ENCODE data around the gene PTPN23. TPM values are rescaled to one million over a fixed set of nuclear protein-coding genes. Genes with fewer than 3 reads are reported as not detected.

The PTPN23 gene
- total RNA-seq, 4 donors from 2014 or later = 14.0 to 61.0 (median 30.2) TPM

GRCh38 chr3:47380026-47380600 lies 708 bp upstream of the PTPN23 start:
- TF ChIP-seq, protein P1, sequence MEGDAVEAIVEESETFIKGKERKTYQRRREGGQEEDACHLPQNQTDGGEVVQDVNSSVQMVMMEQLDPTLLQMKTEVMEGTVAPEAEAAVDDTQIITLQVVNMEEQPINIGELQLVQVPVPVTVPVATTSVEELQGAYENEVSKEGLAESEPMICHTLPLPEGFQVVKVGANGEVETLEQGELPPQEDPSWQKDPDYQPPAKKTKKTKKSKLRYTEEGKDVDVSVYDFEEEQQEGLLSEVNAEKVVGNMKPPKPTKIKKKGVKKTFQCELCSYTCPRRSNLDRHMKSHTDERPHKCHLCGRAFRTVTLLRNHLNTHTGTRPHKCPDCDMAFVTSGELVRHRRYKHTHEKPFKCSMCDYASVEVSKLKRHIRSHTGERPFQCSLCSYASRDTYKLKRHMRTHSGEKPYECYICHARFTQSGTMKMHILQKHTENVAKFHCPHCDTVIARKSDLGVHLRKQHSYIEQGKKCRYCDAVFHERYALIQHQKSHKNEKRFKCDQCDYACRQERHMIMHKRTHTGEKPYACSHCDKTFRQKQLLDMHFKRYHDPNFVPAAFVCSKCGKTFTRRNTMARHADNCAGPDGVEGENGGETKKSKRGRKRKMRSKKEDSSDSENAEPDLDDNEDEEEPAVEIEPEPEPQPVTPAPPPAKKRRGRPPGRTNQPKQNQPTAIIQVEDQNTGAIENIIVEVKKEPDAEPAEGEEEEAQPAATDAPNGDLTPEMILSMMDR (IDR thresholded peaks at IDR 0.05) = no peak
- peak; percentile 5 for ATAC-seq (ENCODE audit: low FRiP score)
- DNase-seq (ENCODE audit: low spot score) = no peak

GRCh38 chr3:47381317-47382157 lies 716 bp downstream of the PTPN23 start:
- TF ChIP-seq, protein P1 (IDR thresholded peaks at IDR 0.05) = no peak
- ATAC-seq (ENCODE audit: low FRiP score) (peak; percentile 80), DNase-seq (ENCODE audit: low spot score) (peak; percentile 62)

GRCh38 chr3:47384425-47384824 lies 3.6 kb downstream of the PTPN23 start:
- DNase-seq (ENCODE audit: low spot score) (no peak), ATAC-seq (ENCODE audit: low FRiP score) (no peak)
- TF ChIP-seq, protein P1 (IDR thresholded peaks at IDR 0.05) = no peak

DNA sequence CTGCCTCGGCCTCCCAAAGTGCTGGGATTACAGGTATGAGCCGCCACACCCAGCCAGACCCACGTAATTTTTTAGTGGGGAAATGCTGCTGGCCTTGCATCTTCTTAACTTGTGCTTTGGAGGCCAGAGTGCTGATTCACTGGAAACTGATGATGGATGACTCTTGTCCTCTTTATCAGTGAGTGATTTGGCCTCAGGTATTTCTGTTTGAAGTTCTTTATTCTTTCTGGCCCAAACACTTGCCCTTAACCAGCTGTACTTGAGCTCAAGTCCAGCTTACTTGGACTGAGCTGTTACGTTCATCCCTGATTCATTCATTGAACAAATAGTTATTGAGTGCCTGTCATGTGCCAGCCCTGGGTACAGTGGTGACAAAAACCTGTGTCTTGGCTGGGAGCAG lies 4.2 kb downstream of the PTPN23 start:
- ATAC-seq (ENCODE audit: low FRiP score) = peak; percentile 24
- no peak for DNase-seq (ENCODE audit: low spot score)
- TF ChIP-seq, protein P1 (IDR thresholded peaks at IDR 0.05) = no peak

- no peak for DNase-seq (ENCODE audit: low spot score)
- TF ChIP-seq, protein P1 (IDR thresholded peaks at IDR 0.05) = no peak
- no peak for ATAC-seq (ENCODE audit: low FRiP score)
Observed at GRCh38 chr3:47385796-47386195, 5.0 kb downstream of the PTPN23 start.

DNA sequence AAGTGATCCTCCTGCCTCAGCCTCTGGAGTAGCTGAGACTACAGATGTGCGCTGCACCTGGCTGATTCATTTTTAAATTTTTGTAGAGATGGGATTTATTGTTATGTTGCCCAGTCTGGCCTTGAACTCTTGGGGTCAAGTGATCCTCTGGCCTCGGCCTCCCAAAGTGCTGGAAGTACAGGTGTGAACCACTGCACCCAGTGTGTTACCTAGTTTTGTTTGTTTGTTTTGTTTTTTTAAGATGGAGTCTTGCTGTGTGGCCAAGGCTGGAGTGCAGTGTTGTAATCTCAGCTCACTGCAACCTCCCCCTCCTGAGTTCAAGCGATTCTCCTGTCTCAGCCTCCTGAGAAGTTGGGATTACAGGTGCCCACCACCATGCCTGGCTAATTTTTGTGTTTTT lies 12.1 kb downstream of the PTPN23 start:
- TF ChIP-seq, protein P1 (IDR thresholded peaks at IDR 0.05) = no peak
- no peak for ATAC-seq (ENCODE audit: low FRiP score)

More for the DNA sequence above, 12.1 kb downstream of the PTPN23 start:
- DNase-seq (ENCODE audit: low spot score) = no peak

Data from omental fat pad (tissue), 4 donors.